Right atrium auricular region (tissue), 2 donors: ENCODE results near the gene KCNQ1OT1. TPM values are rescaled to one million over a fixed set of nuclear protein-coding genes. Genes with fewer than 3 reads are reported as not detected.

Source experiments
- DNase-seq: peaks from one replicate; pipeline ENCODE4 v3.0.0-alpha.2; 2019; ENCODE audit warnings: low spot score
- H3K27ac ChIP-seq, 2 donors: fragments of 200-600 bp; sonication (generic); 1 replicate in 1 of 2; 2 replicates in 1 of 2; pipeline ENCODE4 v1.5.1; 2016 to 2019
- H3K27me3 ChIP-seq, 2 donors: fragments of 200-600 bp; sonication (generic); one replicate each; pipeline versions ENCODE4 v1.5.1 to v1.6.0; 2017 to 2019
- H3K36me3 ChIP-seq: fragments of 200-600 bp; sonication (generic); one replicate; pipeline ENCODE4 v1.5.1; 2016
- H3K4me1 ChIP-seq, 2 donors: fragments of 200-600 bp; sonication (generic); one replicate each; pipeline versions ENCODE4 v1.5.1 to v1.6.0; 2017 to 2019
- H3K4me3 ChIP-seq, 2 donors: fragments of 200-600 bp; sonication (generic); 1 replicate in 1 of 2; 2 replicates in 1 of 2; pipeline ENCODE4 v1.5.1; 2017 to 2019; ENCODE audit warnings: mild to moderate bottlenecking in 1 of 2, moderate library complexity in 1 of 2
- H3K9me3 ChIP-seq, 2 donors: fragments of 200-600 bp; sonication (generic); one replicate each; pipeline ENCODE4 v1.5.1; 2019
- CTCF ChIP-seq, 2 donors: fragments of 200-600 bp; sonication (generic); IDR thresholded peaks; one replicate each; pipeline ENCODE4 v1.5.1; 2019; ENCODE audit warnings: antibody characterized with exemption in 2 of 2
- total RNA-seq, 2 donors: library from RNA; depleted of rRNA; stranded (reverse); fragments of >200 nt; gene quantifications; one replicate each; pipeline ENCODE4 v1.1.0, GENCODE V29; 2016

Gene KCNQ1OT1
- total RNA-seq, 2 donors from 2014 or later, result 0.35 to 0.37 TPM

- Histone ChIP-seq H3K4me3 (no peak overlapping the region), H3K27ac (no peak overlapping the region), H3K9me3 (no peaks in the 10 kb centered on the region), H3K4me1 (peaks cover 0 to 14% of the 10 kb centered on the region in 2 donors), H3K27me3 (no peaks in the 10 kb centered on the region), H3K36me3 (no peaks in the 10 kb centered on the region)
- no peak for TF ChIP-seq CTCF (IDR thresholded peaks at IDR 0.05)
- no peak for DNase-seq
These were observed 121.5 kb downstream of the KCNQ1OT1 start for GRCh38 chr11:2577991-2578928.

- H3K27me3 ChIP-seq, result no peaks in the 10 kb centered on the region
- DNase-seq, result no peak
- no peak for TF ChIP-seq CTCF (IDR thresholded peaks at IDR 0.05)
- H3K36me3 ChIP-seq, result no peaks in the 10 kb centered on the region
- H3K27ac ChIP-seq, result no peak overlapping the region
- peaks cover 0 to 14% of the 10 kb centered on the region in 2 donors for H3K4me1 ChIP-seq
- H3K9me3 ChIP-seq, result no peaks in the 10 kb centered on the region
- H3K4me3 ChIP-seq, result no peak overlapping the region
These were observed 122.5 kb downstream of the KCNQ1OT1 start for GRCh38 chr11:2577031-2577990.

GRCh38 chr11:2576549-2576948, 123.2 kb downstream of the KCNQ1OT1 start:
- DNase-seq, result no peak
- Histone ChIP-seq H3K4me3 (no peak overlapping the region), H3K27ac (no peak overlapping the region), H3K4me1 (peaks cover 0 to 14% of the 10 kb centered on the region in 2 donors), H3K36me3 (no peaks in the 10 kb centered on the region), H3K9me3 (no peaks in the 10 kb centered on the region), H3K27me3 (no peaks in the 10 kb centered on the region)
- TF ChIP-seq CTCF (IDR thresholded peaks at IDR 0.05), result no peak

- no peak overlapping the region for H3K4me3 ChIP-seq
- no peaks in the 10 kb centered on the region for H3K9me3 ChIP-seq
- no peak overlapping the region for H3K27ac ChIP-seq
- H3K27me3 ChIP-seq, result no peaks in the 10 kb centered on the region
- peaks cover 0 to 14% of the 10 kb centered on the region in 2 donors for H3K4me1 ChIP-seq
- no peak for DNase-seq
- TF ChIP-seq CTCF (IDR thresholded peaks at IDR 0.05), result no peak
- no peaks in the 10 kb centered on the region for H3K36me3 ChIP-seq
These were observed 123.7 kb downstream of the KCNQ1OT1 start for GRCh38 chr11:2576111-2576510.

- H3K9me3 ChIP-seq, result no peaks in the 10 kb centered on the region
- no peaks in the 10 kb centered on the region for H3K36me3 ChIP-seq
- TF ChIP-seq CTCF (IDR thresholded peaks at IDR 0.05), result no peak
- H3K27me3 ChIP-seq, result no peaks in the 10 kb centered on the region
- no peak for DNase-seq
- peaks cover 0 to 14% of the 10 kb centered on the region in 2 donors for H3K4me1 ChIP-seq
- H3K27ac ChIP-seq, result no peak overlapping the region
- H3K4me3 ChIP-seq, result no peak overlapping the region
These were observed 124.2 kb downstream of the KCNQ1OT1 start for GRCh38 chr11:2575591-2576051.
